Body of pancreas (tissue), 4 donors: ENCODE measurements around the gene PEMT.

ENCODE experiments used
- CTCF ChIP-seq, 7 experiments: fragments of 450-650 bp in 4 of 7; fragments of 200-600 bp in 3 of 7; sonication (generic) in 3 of 7; IDR thresholded peaks; one replicate each; pipeline ENCODE4 v1.5.1; 2016 to 2019; ENCODE audit warnings: antibody characterized with exemption in 7 of 7
- POLR2A ChIP-seq, 3 donors: fragments of 450-650 bp; IDR thresholded peaks; one replicate each; pipeline ENCODE4 v1.6.1; 2016; ENCODE audit warnings: antibody characterized with exemption in 3 of 3, mild to moderate bottlenecking in 2 of 3

GRCh38 chr17:17510456-17511292 is 80.8 kb downstream of the PEMT start:
- TF ChIP-seq CTCF (IDR thresholded peaks at IDR 0.05): no peak
- TF ChIP-seq POLR2A (IDR thresholded peaks at IDR 0.05): no peak
